Large intestine (tissue), 3 donors: ENCODE results near the gene EHMT1. TPM values are rescaled to one million over a fixed set of nuclear protein-coding genes. Genes with fewer than 3 reads are reported as not detected.
A peak's percentile ranks its signal among the peaks of the same experiment; 100 is the strongest.

Source experiments
- DNase-seq, 2 donors: peaks; one replicate each; pipeline versions ENCODE4 v3.0.0 to v3.0.0-alpha.2; 2013
- H3K27ac ChIP-seq: one replicate; pipeline ENCODE4 v1.5.1; 2013; ENCODE audit warnings: low read length
- H3K27me3 ChIP-seq: 2 replicates; pipeline ENCODE4 v1.6.1; 2013; ENCODE audit warnings: low read length; ENCODE audit not compliant: control insufficient read depth, insufficient read depth
- H3K36me3 ChIP-seq: 2 replicates; pipeline ENCODE4 v1.6.1; 2013; ENCODE audit warnings: low read length; ENCODE audit not compliant: control insufficient read depth, insufficient read depth
- H3K4me1 ChIP-seq: one replicate; pipeline ENCODE4 v1.6.1; 2013; ENCODE audit warnings: low read length; ENCODE audit not compliant: control insufficient read depth, insufficient read depth
- H3K4me3 ChIP-seq: one replicate; pipeline ENCODE4 v1.5.1; 2013; ENCODE audit warnings: low read length
- H3K9me3 ChIP-seq: one replicate; pipeline ENCODE4 v1.6.1; 2013; ENCODE audit warnings: mild to moderate bottlenecking, low read depth, low read length, moderate library complexity; ENCODE audit not compliant: control insufficient read depth
- WGBS: methylation state at CpG from one replicate; pipeline ENCODE4 v1.1.5; 2013; ENCODE audit warnings: low lambda C conversion rate; ENCODE audit not compliant: insufficient coverage; 5-methylcytosine and 5-hydroxymethylcytosine counted together
- polyA plus RNA-seq: library from polyadenylated mRNA; unstranded; fragments of 120-200 nt; gene quantifications from one replicate; pipeline ENCODE4 v1.2.1, GENCODE V29; 2013

The EHMT1 gene
- polyA plus RNA-seq, 1 donor, result 38.7 TPM

GRCh38 chr9:137694236-137694959 is 75.6 kb downstream of the EHMT1 start:
- WGBS, result 80% methylated on average over 2 of the region's 36 CpGs
- H3K4me1 ChIP-seq, result no peaks in the 10 kb centered on the region
- no peak overlapping the region for H3K27ac ChIP-seq
- DNase-seq, result no peak
- H3K9me3 ChIP-seq, result no peaks in the 10 kb centered on the region
- no peaks in the 10 kb centered on the region for H3K27me3 ChIP-seq
- H3K36me3 ChIP-seq, result no peaks in the 10 kb centered on the region
- no peak overlapping the region for H3K4me3 ChIP-seq

GRCh38 chr9:137694962-137695875 is 76.4 kb downstream of the EHMT1 start:
- DNase-seq, result peak; percentile 35 to 58
- Histone ChIP-seq H3K36me3 (no peaks in the 10 kb centered on the region), H3K27ac (no peak overlapping the region), H3K27me3 (no peaks in the 10 kb centered on the region), H3K4me1 (no peaks in the 10 kb centered on the region), H3K4me3 (no peak overlapping the region), H3K9me3 (no peaks in the 10 kb centered on the region)
- no CpG with 5 or more reads among the region's 22 CpGs for WGBS

- Histone ChIP-seq H3K4me1 (no peaks in the 10 kb centered on the region), H3K9me3 (no peaks in the 10 kb centered on the region), H3K36me3 (no peaks in the 10 kb centered on the region), H3K4me3 (no peak overlapping the region), H3K27me3 (no peaks in the 10 kb centered on the region), H3K27ac (no peak overlapping the region)
- no peak for DNase-seq
- 100% methylated on average over 4 of the region's 12 CpGs for WGBS
These were observed 77.5 kb downstream of the EHMT1 start for GRCh38 chr9:137696136-137696925.

- Histone ChIP-seq H3K9me3 (peaks cover under 1% of the 10 kb centered on the region), H3K27ac (no peak overlapping the region), H3K27me3 (no peaks in the 10 kb centered on the region), H3K36me3 (no peaks in the 10 kb centered on the region), H3K4me3 (no peak overlapping the region), H3K4me1 (no peaks in the 10 kb centered on the region)
- 83% methylated on average over 1 of the region's 5 CpGs for WGBS
- DNase-seq, result no peak
These were observed 78.4 kb downstream of the EHMT1 start for GRCh38 chr9:137697193-137697592.

GRCh38 chr9:137697832-137698231 is 79.0 kb downstream of the EHMT1 start:
- Histone ChIP-seq H3K27ac (no peak overlapping the region), H3K27me3 (no peaks in the 10 kb centered on the region), H3K9me3 (peaks cover 7% of the 10 kb centered on the region), H3K36me3 (no peaks in the 10 kb centered on the region), H3K4me3 (no peak overlapping the region), H3K4me1 (no peaks in the 10 kb centered on the region)
- DNase-seq, result no peak
- no CpG with 5 or more reads among the region's 19 CpGs for whole genome bisulfite sequencing

- no peak for DNase-seq
- 100% methylated on average over 1 of the region's 4 CpGs for WGBS
- Histone ChIP-seq H3K27me3 (no peaks in the 10 kb centered on the region), H3K9me3 (peaks cover 10% of the 10 kb centered on the region), H3K27ac (no peak overlapping the region), H3K36me3 (peaks cover 2% of the 10 kb centered on the region), H3K4me3 (no peak overlapping the region), H3K4me1 (no peaks in the 10 kb centered on the region)
These were observed 82.1 kb downstream of the EHMT1 start for GRCh38 chr9:137700911-137701310.

- Histone ChIP-seq H3K4me1 (no peaks in the 10 kb centered on the region), H3K27me3 (no peaks in the 10 kb centered on the region), H3K27ac (no peak overlapping the region), H3K4me3 (no peak overlapping the region), H3K9me3 (peaks cover 10% of the 10 kb centered on the region), H3K36me3 (peaks cover 2% of the 10 kb centered on the region)
- WGBS, result no CpG with 5 or more reads among the region's 7 CpGs
- no peak for DNase-seq
These were observed 84.0 kb downstream of the EHMT1 start for GRCh38 chr9:137702615-137703379.

GRCh38 chr9:137703842-137704508 is 85.2 kb downstream of the EHMT1 start:
- H3K27ac ChIP-seq, result no peak overlapping the region
- peaks cover 10% of the 10 kb centered on the region for H3K9me3 ChIP-seq
- peaks cover 2% of the 10 kb centered on the region for H3K36me3 ChIP-seq
- no peak overlapping the region for H3K4me3 ChIP-seq
- no peaks in the 10 kb centered on the region for H3K27me3 ChIP-seq
- H3K4me1 ChIP-seq, result no peaks in the 10 kb centered on the region
- no CpG with 5 or more reads among the region's 6 CpGs for whole genome bisulfite sequencing
- no peak for DNase-seq

- H3K4me3 ChIP-seq, result no peak overlapping the region
- WGBS, result no CpG with 5 or more reads among the region's 8 CpGs
- DNase-seq, result no peak
These were observed 86.6 kb downstream of the EHMT1 start for GRCh38 chr9:137705443-137705863.

More at GRCh38 chr9:137705443-137705863, 86.6 kb downstream of the EHMT1 start:
- peaks cover 10% of the 10 kb centered on the region for H3K9me3 ChIP-seq
- H3K4me1 ChIP-seq, result no peaks in the 10 kb centered on the region
- H3K36me3 ChIP-seq, result peaks cover 2% of the 10 kb centered on the region
- H3K27ac ChIP-seq, result no peak overlapping the region
- H3K27me3 ChIP-seq, result no peaks in the 10 kb centered on the region
